Measurements from ENCODE around the gene VCL. TPM values are rescaled to one million over a fixed set of nuclear protein-coding genes. Genes with fewer than 3 reads are reported as not detected.

VCL gene
- total RNA-seq, 1 donor from 2014 or later, result 74.6 TPM

GRCh38 chr10:74072503-74072902 is 74.6 kb downstream of the VCL start:
- H3K4me3 Mint-ChIP-seq, result no peak overlapping the region
- peaks cover 8% of the 10 kb centered on the region for H3K36me3 Mint-ChIP-seq (ENCODE audit: low read depth)
- DNase-seq (ENCODE audit: low read depth, low spot score), result no peak
- peaks cover 30% of the 10 kb centered on the region for H3K4me1 Mint-ChIP-seq
- H3K27me3 Mint-ChIP-seq (ENCODE audit: low read depth), result no peaks in the 10 kb centered on the region
- peak overlapping the region; percentile 47 for H3K27ac Mint-ChIP-seq (ENCODE audit: unreplicated experiment)
- TF ChIP-seq CTCF (conservative IDR thresholded peaks at IDR 0.05), result no peak
- no peaks in the 10 kb centered on the region for H3K9me3 Mint-ChIP-seq

- Mint-ChIP-seq H3K27me3 (ENCODE audit: low read depth) (no peaks in the 10 kb centered on the region), H3K36me3 (ENCODE audit: low read depth) (peaks cover 8% of the 10 kb centered on the region), H3K4me1 (peaks cover 18% of the 10 kb centered on the region)
Observed at GRCh38 chr10:74075906-74076305, 78.0 kb downstream of the VCL start.

GRCh38 chr10:74076961-74077360 is 79.0 kb downstream of the VCL start:
- peaks cover 8% of the 10 kb centered on the region for H3K36me3 Mint-ChIP-seq (ENCODE audit: low read depth)
- no peak for TF ChIP-seq CTCF (conservative IDR thresholded peaks at IDR 0.05)
- H3K9me3 Mint-ChIP-seq, result no peaks in the 10 kb centered on the region
- H3K27ac Mint-ChIP-seq (ENCODE audit: unreplicated experiment), result no peak overlapping the region
- H3K27me3 Mint-ChIP-seq (ENCODE audit: low read depth), result no peaks in the 10 kb centered on the region
- peaks cover 13% of the 10 kb centered on the region for H3K4me1 Mint-ChIP-seq
- no peak for DNase-seq (ENCODE audit: low read depth, low spot score)
- H3K4me3 Mint-ChIP-seq, result no peak overlapping the region

More at GRCh38 chr10:74075906-74076305, 78.0 kb downstream of the VCL start:
- Mint-ChIP-seq H3K9me3 (no peaks in the 10 kb centered on the region), H3K27ac (ENCODE audit: unreplicated experiment) (no peak overlapping the region), H3K4me3 (no peak overlapping the region)
- TF ChIP-seq CTCF (conservative IDR thresholded peaks at IDR 0.05), result no peak
- no peak for DNase-seq (ENCODE audit: low read depth, low spot score)

- H3K36me3 Mint-ChIP-seq (ENCODE audit: low read depth), result peaks cover 7% of the 10 kb centered on the region
- H3K9me3 Mint-ChIP-seq, result no peaks in the 10 kb centered on the region
- no peak for TF ChIP-seq CTCF (conservative IDR thresholded peaks at IDR 0.05)
- no peak overlapping the region for H3K27ac Mint-ChIP-seq (ENCODE audit: unreplicated experiment)
- no peaks in the 10 kb centered on the region for H3K27me3 Mint-ChIP-seq (ENCODE audit: low read depth)
- no peak overlapping the region for H3K4me3 Mint-ChIP-seq
- H3K4me1 Mint-ChIP-seq, result peaks cover 11% of the 10 kb centered on the region
- no peak for DNase-seq (ENCODE audit: low read depth, low spot score)
Observed at GRCh38 chr10:74077416-74077815, 79.5 kb downstream of the VCL start.

- peaks cover 8% of the 10 kb centered on the region for H3K4me1 Mint-ChIP-seq
Observed at GRCh38 chr10:74078037-74078436, 80.1 kb downstream of the VCL start.

More at GRCh38 chr10:74078037-74078436, 80.1 kb downstream of the VCL start:
- Mint-ChIP-seq H3K27me3 (ENCODE audit: low read depth) (no peaks in the 10 kb centered on the region), H3K4me3 (no peak overlapping the region), H3K9me3 (no peaks in the 10 kb centered on the region), H3K27ac (ENCODE audit: unreplicated experiment) (no peak overlapping the region), H3K36me3 (ENCODE audit: low read depth) (peaks cover 4% of the 10 kb centered on the region)
- no peak for TF ChIP-seq CTCF (conservative IDR thresholded peaks at IDR 0.05)
- no peak for DNase-seq (ENCODE audit: low read depth, low spot score)

Measured in neural crest cell (in vitro differentiated cells).